ENCODE data around the gene LRRC57. TPM values are rescaled to one million over a fixed set of nuclear protein-coding genes. Genes with fewer than 3 reads are reported as not detected.

LRRC57 gene
- total and polyA plus RNA-seq, 2 of the 13 experiments (the other 11 are each of a cell fraction or from before 2014, with no cell fraction given), result 5.8 to 14.8 TPM

GRCh38 chr15:42575188-42576039, 26.8 kb upstream of the LRRC57 start, which contains the start of gene STARD9 (continued):
- TF ChIP-seq ZNF124 (CRISPR knock-in tag; IDR thresholded peaks at IDR 0.05) (no peak), ZKSCAN5 (CRISPR knock-in tag; IDR thresholded peaks at IDR 0.05) (no peak), ISL2 (CRISPR knock-in tag; IDR thresholded peaks at IDR 0.05) (no peak), ZNF451 (CRISPR knock-in tag; IDR thresholded peaks at IDR 0.05) (no peak), ZNF382 (CRISPR knock-in tag; IDR thresholded peaks at IDR 0.05; ENCODE audit: borderline replicate concordance) (no peak), RFX5 (IDR thresholded peaks at IDR 0.05; ENCODE audit: low read depth, low read length) (no peak), ZNF143 (CRISPR knock-in tag; IDR thresholded peaks at IDR 0.05) (peak; percentile 60; the same call in 1 of the 2 replicates), ESRRA (CRISPR knock-in tag; IDR thresholded peaks at IDR 0.05; ENCODE audit: low read depth) (no peak; the same call in 1 of the 2 replicates), MAFK (conservative IDR thresholded peaks at IDR 0.05 in 1 of 2, IDR thresholded peaks at IDR 0.05 in 1 of 2; ENCODE audit: low read length in 2 of 2) (no peak), USF2 (IDR thresholded peaks at IDR 0.05; ENCODE audit: low read depth, low read length) (no peak), USF2 (CRISPR knock-in tag; IDR thresholded peaks at IDR 0.05; ENCODE audit: borderline replicate concordance) (no peak), ZNF232 (CRISPR knock-in tag; IDR thresholded peaks at IDR 0.05; ENCODE audit: borderline replicate concordance) (peak; percentile 74), BORCS8-MEF2B (CRISPR knock-in tag; IDR thresholded peaks at IDR 0.05) (peak; percentile 68; the same call in 1 of the 2 replicates), EP300 (IDR thresholded peaks at IDR 0.05; ENCODE audit: low read depth in 2 of 2, low read length in 2 of 2) (0 out of 4 replicates have a peak, but pooled peaks of 1 of the 2 experiments have one; percentile 4), EP300 (CRISPR knock-in tag; IDR thresholded peaks at IDR 0.05; ENCODE audit: borderline replicate concordance) (no peak), GPN1 (CRISPR knock-in tag; IDR thresholded peaks at IDR 0.05; ENCODE audit: borderline replicate concordance) (no peak), NR2C2 (CRISPR knock-in tag; IDR thresholded peaks at IDR 0.05; ENCODE audit: borderline replicate concordance) (no peak; the same call in 1 of the 2 replicates), GTF2F1 (IDR thresholded peaks at IDR 0.05; ENCODE audit: low read length) (no peak), ZNF598 (CRISPR knock-in tag; IDR thresholded peaks at IDR 0.05; ENCODE audit: borderline replicate concordance) (no peak), ZNF282 (IDR thresholded peaks at IDR 0.05; ENCODE audit: partially characterized antibody) (no peak), ZNF337 (CRISPR knock-in tag; IDR thresholded peaks at IDR 0.05; ENCODE audit: borderline replicate concordance, low read depth) (no peak), ZNF414 (CRISPR knock-in tag; IDR thresholded peaks at IDR 0.05) (no peak), MTA3 (CRISPR knock-in tag; IDR thresholded peaks at IDR 0.05) (no peak), FOXA1 (IDR thresholded peaks at IDR 0.05) (no peak), FOXA1 (CRISPR knock-in tag; IDR thresholded peaks at IDR 0.05) (0 out of 2 replicates have a peak, but pooled peaks have one; percentile 30), ZNF790 (CRISPR knock-in tag; IDR thresholded peaks at IDR 0.05; ENCODE audit: borderline replicate concordance) (peak; percentile 58; the same call in 1 of the 2 replicates), HNRNPH1 (optimal IDR thresholded peaks at IDR 0.05; ENCODE audit: low read depth, low read length) (no peak)
- TF ChIP-seq, protein P1, sequence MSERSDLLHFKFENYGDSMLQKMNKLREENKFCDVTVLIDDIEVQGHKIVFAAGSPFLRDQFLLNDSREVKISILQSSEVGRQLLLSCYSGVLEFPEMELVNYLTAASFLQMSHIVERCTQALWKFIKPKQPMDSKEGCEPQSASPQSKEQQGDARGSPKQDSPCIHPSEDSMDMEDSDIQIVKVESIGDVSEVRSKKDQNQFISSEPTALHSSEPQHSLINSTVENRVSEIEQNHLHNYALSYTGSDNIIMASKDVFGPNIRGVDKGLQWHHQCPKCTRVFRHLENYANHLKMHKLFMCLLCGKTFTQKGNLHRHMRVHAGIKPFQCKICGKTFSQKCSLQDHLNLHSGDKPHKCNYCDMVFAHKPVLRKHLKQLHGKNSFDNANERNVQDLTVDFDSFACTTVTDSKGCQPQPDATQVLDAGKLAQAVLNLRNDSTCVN (CRISPR knock-in tag; IDR thresholded peaks at IDR 0.05; ENCODE audit: borderline replicate concordance), result peak; percentile 70; the same call in 1 of the 2 replicates

All from HepG2 (cell line).